HFFc6 (cell line): Measurements from ENCODE around the gene NDUFV3. TPM values are rescaled to one million over a fixed set of nuclear protein-coding genes. Genes with fewer than 3 reads are reported as not detected.
A peak's percentile ranks its signal among the peaks of the same experiment; 100 is the strongest.

Experiments
- DNase-seq: peaks from one replicate; pipeline ENCODE4 v3.0.0-alpha.2; 2018
- H3K27ac Mint-ChIP-seq: 2 replicates; pipeline ENCODE4 v1.8.0; 2020; ENCODE audit warnings: mild to moderate bottlenecking, mixed read lengths
- H3K27me3 Mint-ChIP-seq: 2 replicates; pipeline ENCODE4 v1.8.0; 2021; ENCODE audit warnings: mild to moderate bottlenecking, moderate library complexity, mixed read lengths; ENCODE audit not compliant: insufficient read depth
- H3K36me3 Mint-ChIP-seq: 2 replicates; pipeline ENCODE4 v1.8.0; 2021; ENCODE audit warnings: low read depth, mixed read lengths
- H3K4me1 Mint-ChIP-seq: 2 replicates; pipeline ENCODE4 v1.8.0; 2020; ENCODE audit warnings: low read depth, mixed read lengths
- H3K4me3 Mint-ChIP-seq: 2 replicates; pipeline ENCODE4 v1.8.0; 2020; ENCODE audit warnings: mild to moderate bottlenecking, moderate library complexity, mixed read lengths
- H3K9me3 Mint-ChIP-seq: 2 replicates; pipeline ENCODE4 v1.8.0; 2020; ENCODE audit warnings: mild to moderate bottlenecking, mixed read lengths
- CTCF ChIP-seq: fragments of 200-600 bp; sonication (generic); IDR thresholded peaks from 2 replicates; pipeline ENCODE4 v1.5.0; 2021; ENCODE audit warnings: antibody characterized with exemption, mild to moderate bottlenecking
- total RNA-seq, 6 experiments: library from RNA; stranded (reverse); fragmentation: NEBNext Ultra II Directional; extraction: Animal tissue kit (Norgen Biotek cat#: 25700); gene quantifications; 2 replicates in 1 of 6; 3 replicates in 5 of 6; pipeline ENCODE4 v1.2.3, GENCODE V29; 2021

Gene NDUFV3
- total RNA-seq, 6 experiments from 2014 or later: 54.3 to 63.0 (median 57.0) TPM

GRCh38 chr21:42883921-42884320 lies 9.2 kb upstream of the NDUFV3 start:
- Mint-ChIP-seq H3K27ac (no peak overlapping the region), H3K9me3 (peaks cover 6% of the 10 kb centered on the region; the same call in 1 of the 2 replicates), H3K4me1 (peaks cover 14% of the 10 kb centered on the region), H3K27me3 (no peaks in the 10 kb centered on the region; the same call in 1 of the 2 replicates), H3K36me3 (peaks cover 23% of the 10 kb centered on the region), H3K4me3 (no peak overlapping the region)
- TF ChIP-seq CTCF: no peak
- DNase-seq: no peak

GRCh38 chr21:42887326-42887725 lies 5.8 kb upstream of the NDUFV3 start:
- no peak for DNase-seq
- H3K27me3 Mint-ChIP-seq: no peaks in the 10 kb centered on the region; the same call in 1 of the 2 replicates
- peaks cover 3% of the 10 kb centered on the region for H3K4me1 Mint-ChIP-seq
- no peak for TF ChIP-seq CTCF
- H3K36me3 Mint-ChIP-seq: no peaks in the 10 kb centered on the region
- no peak overlapping the region for H3K4me3 Mint-ChIP-seq
- no peak overlapping the region for H3K27ac Mint-ChIP-seq
- H3K9me3 Mint-ChIP-seq: no peaks in the 10 kb centered on the region

DNA sequence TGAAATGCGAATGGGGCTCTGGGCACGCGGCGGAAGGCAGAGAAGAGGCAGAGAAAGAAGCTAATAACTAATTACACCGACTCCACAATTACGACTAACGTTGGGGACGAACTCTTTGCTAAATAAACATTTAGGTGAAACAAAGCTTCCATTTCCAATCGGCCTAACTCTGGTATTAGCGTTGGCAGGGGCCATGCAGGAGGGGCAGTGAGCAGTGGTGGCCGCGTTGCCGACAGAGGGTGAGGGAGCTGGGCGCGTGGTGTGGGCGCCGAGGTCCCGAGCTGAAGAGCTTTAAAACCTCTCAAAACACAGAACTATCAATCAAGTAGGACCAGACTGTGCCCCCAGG lies 553 bp upstream of the NDUFV3 start:
- H3K36me3 Mint-ChIP-seq: no peaks in the 10 kb centered on the region
- peaks cover 12% of the 10 kb centered on the region for H3K4me1 Mint-ChIP-seq
- peak overlapping the region; percentile 98 for H3K27ac Mint-ChIP-seq
- peak overlapping the region; percentile 93 for H3K4me3 Mint-ChIP-seq
- DNase-seq: no peak
- no peak for TF ChIP-seq CTCF
- no peaks in the 10 kb centered on the region for H3K9me3 Mint-ChIP-seq
- no peaks in the 10 kb centered on the region; the same call in 1 of the 2 replicates for H3K27me3 Mint-ChIP-seq

GRCh38 chr21:42900446-42900845 lies 7.3 kb downstream of the NDUFV3 start:
- Mint-ChIP-seq H3K27me3 (no peaks in the 10 kb centered on the region), H3K36me3 (peaks cover 17% of the 10 kb centered on the region), H3K9me3 (no peaks in the 10 kb centered on the region), H3K27ac (no peak overlapping the region), H3K4me3 (no peak overlapping the region), H3K4me1 (no peaks in the 10 kb centered on the region)
- no peak for DNase-seq
- no peak for TF ChIP-seq CTCF

- no peak for TF ChIP-seq CTCF
- H3K9me3 Mint-ChIP-seq: no peaks in the 10 kb centered on the region
Observed at GRCh38 chr21:42903817-42904216, 10.7 kb downstream of the NDUFV3 start.

DNA sequence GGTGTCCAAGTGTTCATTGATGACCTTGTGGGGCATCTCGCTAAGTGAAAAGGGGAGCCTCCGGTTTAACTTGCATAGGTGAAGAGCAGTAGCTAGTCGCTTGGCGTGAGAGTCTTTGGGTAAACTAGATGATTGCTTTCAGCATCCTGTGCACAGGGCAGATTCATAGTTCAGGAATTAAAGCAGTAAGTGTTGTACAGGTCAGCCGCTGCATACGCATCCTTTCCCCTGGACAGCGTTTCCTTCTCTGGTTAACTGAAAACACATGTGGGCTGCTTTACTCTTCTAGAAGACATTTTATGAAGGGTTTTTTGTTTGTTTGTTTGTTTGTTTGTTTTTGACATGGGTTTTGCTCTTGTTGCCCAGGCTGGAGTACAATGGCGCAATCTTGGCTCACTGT lies 12.1 kb downstream of the NDUFV3 start:
- Mint-ChIP-seq H3K27me3 (peaks cover 2% of the 10 kb centered on the region), H3K27ac (no peak overlapping the region), H3K36me3 (peaks cover 21% of the 10 kb centered on the region), H3K4me1 (no peaks in the 10 kb centered on the region), H3K9me3 (no peaks in the 10 kb centered on the region), H3K4me3 (no peak overlapping the region)
- no peak for DNase-seq
- TF ChIP-seq CTCF: no peak

More at GRCh38 chr21:42903817-42904216, 10.7 kb downstream of the NDUFV3 start:
- Mint-ChIP-seq H3K27me3 (peaks cover 2% of the 10 kb centered on the region), H3K27ac (no peak overlapping the region), H3K4me3 (no peak overlapping the region), H3K4me1 (no peaks in the 10 kb centered on the region), H3K36me3 (peaks cover 18% of the 10 kb centered on the region)
- DNase-seq: no peak
